Measurements from ENCODE around the gene GLG1.

The GLG1 gene

GRCh38 chr16:74611721-74612120, 4.8 kb upstream of the GLG1 start:
- Histone ChIP-seq H3K9me3 (ENCODE audit: control insufficient read depth in 5 of 5, low read length in 5 of 5) (no peaks in the 10 kb centered on the region), H3K36me3 (ENCODE audit: control insufficient read depth in 5 of 5, insufficient read depth in 5 of 5, low read length in 5 of 5) (no peaks in the 10 kb centered on the region), H3K9ac (ENCODE audit: low read length in 5 of 5) (no peak overlapping the region), H3K4me3 (ENCODE audit: low read depth in 1 of 5, low read length in 5 of 5) (no peak overlapping the region), H3K4me1 (ENCODE audit: control insufficient read depth in 5 of 5, insufficient read depth in 5 of 5, low read length in 5 of 5) (peaks cover 2 to 10% (median 9%) of the 10 kb centered on the region in 5 donors), H3K27me3 (ENCODE audit: control insufficient read depth in 5 of 5, insufficient read depth in 4 of 5, low read length in 5 of 5) (no peaks in the 10 kb centered on the region), H3K27ac (ENCODE audit: low read depth, low read length) (no peak overlapping the region)

GRCh38 chr16:74608944-74609343, 2.0 kb upstream of the GLG1 start:
- no peaks in the 10 kb centered on the region for H3K9me3 ChIP-seq (ENCODE audit: control insufficient read depth in 5 of 5, low read length in 5 of 5)
- no peak overlapping the region for H3K9ac ChIP-seq (ENCODE audit: low read length in 5 of 5)
- no peak overlapping the region for H3K27ac ChIP-seq (ENCODE audit: low read depth, low read length)
- no peak overlapping the region for H3K4me3 ChIP-seq (ENCODE audit: low read depth in 1 of 5, low read length in 5 of 5)
- no peaks in the 10 kb centered on the region for H3K27me3 ChIP-seq (ENCODE audit: control insufficient read depth in 5 of 5, insufficient read depth in 4 of 5, low read length in 5 of 5)
- H3K4me1 ChIP-seq (ENCODE audit: control insufficient read depth in 5 of 5, insufficient read depth in 5 of 5, low read length in 5 of 5) = peaks cover 2 to 35% (median 31%) of the 10 kb centered on the region in 5 donors
- no peaks in the 10 kb centered on the region for H3K36me3 ChIP-seq (ENCODE audit: control insufficient read depth in 5 of 5, insufficient read depth in 5 of 5, low read length in 5 of 5)

- no peaks in the 10 kb centered on the region for H3K27me3 ChIP-seq (ENCODE audit: control insufficient read depth in 5 of 5, insufficient read depth in 4 of 5, low read length in 5 of 5)
- no peak overlapping the region for H3K4me3 ChIP-seq (ENCODE audit: low read depth in 1 of 5, low read length in 5 of 5)
- H3K9me3 ChIP-seq (ENCODE audit: control insufficient read depth in 5 of 5, low read length in 5 of 5) = no peaks in the 10 kb centered on the region
- peaks cover 2 to 41% (median 37%) of the 10 kb centered on the region in 5 donors for H3K4me1 ChIP-seq (ENCODE audit: control insufficient read depth in 5 of 5, insufficient read depth in 5 of 5, low read length in 5 of 5)
- H3K36me3 ChIP-seq (ENCODE audit: control insufficient read depth in 5 of 5, insufficient read depth in 5 of 5, low read length in 5 of 5) = no peaks in the 10 kb centered on the region
- no peak overlapping the region for H3K27ac ChIP-seq (ENCODE audit: low read depth, low read length)
- H3K9ac ChIP-seq (ENCODE audit: low read length in 5 of 5) = no peak overlapping the region
These were observed 1.5 kb upstream of the GLG1 start for GRCh38 chr16:74608381-74608780.

- H3K4me1 ChIP-seq (ENCODE audit: control insufficient read depth in 5 of 5, insufficient read depth in 5 of 5, low read length in 5 of 5) = peaks cover 2 to 43% (median 39%) of the 10 kb centered on the region in 5 donors
- H3K27ac ChIP-seq (ENCODE audit: low read depth, low read length) = no peak overlapping the region
- peak overlapping the region in 3 of 5 donors; percentile 73 to 94 (median 94) for H3K4me3 ChIP-seq (ENCODE audit: low read depth in 1 of 5, low read length in 5 of 5)
- no peaks in the 10 kb centered on the region for H3K9me3 ChIP-seq (ENCODE audit: control insufficient read depth in 5 of 5, low read length in 5 of 5)
- no peak overlapping the region for H3K9ac ChIP-seq (ENCODE audit: low read length in 5 of 5)
- H3K27me3 ChIP-seq (ENCODE audit: control insufficient read depth in 5 of 5, insufficient read depth in 4 of 5, low read length in 5 of 5) = no peaks in the 10 kb centered on the region
- no peaks in the 10 kb centered on the region for H3K36me3 ChIP-seq (ENCODE audit: control insufficient read depth in 5 of 5, insufficient read depth in 5 of 5, low read length in 5 of 5)
These were observed 1.0 kb upstream of the GLG1 start for GRCh38 chr16:74607962-74608356.

GRCh38 chr16:74607310-74607961, 522 bp upstream of the GLG1 start:
- H3K4me1 ChIP-seq (ENCODE audit: control insufficient read depth in 5 of 5, insufficient read depth in 5 of 5, low read length in 5 of 5) = peaks cover 2 to 43% (median 39%) of the 10 kb centered on the region in 5 donors
- H3K4me3 ChIP-seq (ENCODE audit: low read depth in 1 of 5, low read length in 5 of 5) = peak overlapping the region; percentile 73 to 95 (median 94)
- H3K9me3 ChIP-seq (ENCODE audit: control insufficient read depth in 5 of 5, low read length in 5 of 5) = no peaks in the 10 kb centered on the region
- no peaks in the 10 kb centered on the region for H3K36me3 ChIP-seq (ENCODE audit: control insufficient read depth in 5 of 5, insufficient read depth in 5 of 5, low read length in 5 of 5)
- H3K27ac ChIP-seq (ENCODE audit: low read depth, low read length) = peak overlapping the region; percentile 85
- H3K27me3 ChIP-seq (ENCODE audit: control insufficient read depth in 5 of 5, insufficient read depth in 4 of 5, low read length in 5 of 5) = no peaks in the 10 kb centered on the region
- H3K9ac ChIP-seq (ENCODE audit: low read length in 5 of 5) = peak overlapping the region in 4 of 5 donors; percentile 71 to 95 (median 83)

- H3K9ac ChIP-seq (ENCODE audit: low read length in 5 of 5) = peak overlapping the region; percentile 6 to 95 (median 85)
- H3K4me1 ChIP-seq (ENCODE audit: control insufficient read depth in 5 of 5, insufficient read depth in 5 of 5, low read length in 5 of 5) = peaks cover 2 to 43% (median 39%) of the 10 kb centered on the region in 5 donors
These were observed 981 bp downstream of the GLG1 start for GRCh38 chr16:74605746-74606520.

GRCh38 chr16:74605332-74605731, 1.6 kb downstream of the GLG1 start:
- no peaks in the 10 kb centered on the region for H3K36me3 ChIP-seq (ENCODE audit: control insufficient read depth in 5 of 5, insufficient read depth in 5 of 5, low read length in 5 of 5)
- H3K4me1 ChIP-seq (ENCODE audit: control insufficient read depth in 5 of 5, insufficient read depth in 5 of 5, low read length in 5 of 5) = peaks cover 2 to 43% (median 39%) of the 10 kb centered on the region in 5 donors
- peak overlapping the region; percentile 6 to 95 (median 85) for H3K9ac ChIP-seq (ENCODE audit: low read length in 5 of 5)
- no peaks in the 10 kb centered on the region for H3K9me3 ChIP-seq (ENCODE audit: control insufficient read depth in 5 of 5, low read length in 5 of 5)
- H3K4me3 ChIP-seq (ENCODE audit: low read depth in 1 of 5, low read length in 5 of 5) = peak overlapping the region; percentile 77 to 95 (median 94)
- H3K27ac ChIP-seq (ENCODE audit: low read depth, low read length) = peak overlapping the region; percentile 85
- H3K27me3 ChIP-seq (ENCODE audit: control insufficient read depth in 5 of 5, insufficient read depth in 4 of 5, low read length in 5 of 5) = no peaks in the 10 kb centered on the region

More at GRCh38 chr16:74605746-74606520, 981 bp downstream of the GLG1 start:
- Histone ChIP-seq H3K27me3 (ENCODE audit: control insufficient read depth in 5 of 5, insufficient read depth in 4 of 5, low read length in 5 of 5) (no peaks in the 10 kb centered on the region), H3K9me3 (ENCODE audit: control insufficient read depth in 5 of 5, low read length in 5 of 5) (no peaks in the 10 kb centered on the region), H3K4me3 (ENCODE audit: low read depth in 1 of 5, low read length in 5 of 5) (peak overlapping the region; percentile 77 to 95 (median 94)), H3K36me3 (ENCODE audit: control insufficient read depth in 5 of 5, insufficient read depth in 5 of 5, low read length in 5 of 5) (no peaks in the 10 kb centered on the region), H3K27ac (ENCODE audit: low read depth, low read length) (peak overlapping the region; percentile 85)

- no peaks in the 10 kb centered on the region for H3K9me3 ChIP-seq (ENCODE audit: control insufficient read depth in 5 of 5, low read length in 5 of 5)
- no peak overlapping the region for H3K27ac ChIP-seq (ENCODE audit: low read depth, low read length)
- H3K9ac ChIP-seq (ENCODE audit: low read length in 5 of 5) = no peak overlapping the region
- no peaks in the 10 kb centered on the region for H3K27me3 ChIP-seq (ENCODE audit: control insufficient read depth in 5 of 5, insufficient read depth in 4 of 5, low read length in 5 of 5)
- H3K4me1 ChIP-seq (ENCODE audit: control insufficient read depth in 5 of 5, insufficient read depth in 5 of 5, low read length in 5 of 5) = peaks cover 2 to 43% (median 39%) of the 10 kb centered on the region in 5 donors
- H3K4me3 ChIP-seq (ENCODE audit: low read depth in 1 of 5, low read length in 5 of 5) = no peak overlapping the region
- H3K36me3 ChIP-seq (ENCODE audit: control insufficient read depth in 5 of 5, insufficient read depth in 5 of 5, low read length in 5 of 5) = no peaks in the 10 kb centered on the region
These were observed 3.1 kb downstream of the GLG1 start for GRCh38 chr16:74603848-74604247.

GRCh38 chr16:74601126-74601871, 5.6 kb downstream of the GLG1 start:
- no peaks in the 10 kb centered on the region for H3K27me3 ChIP-seq (ENCODE audit: control insufficient read depth in 5 of 5, insufficient read depth in 4 of 5, low read length in 5 of 5)
- H3K4me1 ChIP-seq (ENCODE audit: control insufficient read depth in 5 of 5, insufficient read depth in 5 of 5, low read length in 5 of 5) = peaks cover 0 to 31% (median 28%) of the 10 kb centered on the region in 5 donors
- H3K9ac ChIP-seq (ENCODE audit: low read length in 5 of 5) = peak overlapping the region in 1 of 5 donors; percentile 18
- H3K36me3 ChIP-seq (ENCODE audit: control insufficient read depth in 5 of 5, insufficient read depth in 5 of 5, low read length in 5 of 5) = peaks cover 0 to 3% (median 0%) of the 10 kb centered on the region in 5 donors
- no peak overlapping the region for H3K4me3 ChIP-seq (ENCODE audit: low read depth in 1 of 5, low read length in 5 of 5)
- H3K9me3 ChIP-seq (ENCODE audit: control insufficient read depth in 5 of 5, low read length in 5 of 5) = no peaks in the 10 kb centered on the region
- no peak overlapping the region for H3K27ac ChIP-seq (ENCODE audit: low read depth, low read length)
